Activated CD8-positive, alpha-beta T cell treated with anti-CD3 and anti-CD28 coated beads for 36 hours (primary cell): ENCODE results near the gene CALY. TPM values are rescaled to one million over a fixed set of nuclear protein-coding genes. Genes with fewer than 3 reads are reported as not detected.

Experiments used
- ATAC-seq: fragments of 200-7000 bp; cut with Tn5 transposase; one replicate; pipeline ENCODE4 v1.10.0; 2021; ENCODE audit warnings: mild to moderate bottlenecking, moderate library complexity
- CTCF ChIA-PET: fragments of 350-600 bp; sonication (Branson Sonifier 250); formaldehyde crosslinking; loops from one replicate; lab custom pipeline; 2021; ENCODE audit warnings: antibody characterized with exemption; lab: Charles Lee
- POLR2A ChIA-PET: fragments of 350-600 bp; sonication (Branson Sonifier 250); formaldehyde crosslinking; loops from one replicate; lab custom pipeline; 2021; ENCODE audit warnings: antibody characterized with exemption; lab: Charles Lee
- DNase-seq: peaks from one replicate; pipeline ENCODE4 v3.0.0-alpha.2; 2020
- H3K27ac Mint-ChIP-seq: one replicate; pipeline ENCODE4 v1.8.0; 2021; ENCODE audit warnings: mild to moderate bottlenecking, mixed read lengths
- H3K27me3 Mint-ChIP-seq: one replicate; pipeline ENCODE4 v1.8.0; 2021; ENCODE audit warnings: mixed read lengths
- H3K36me3 Mint-ChIP-seq: one replicate; pipeline ENCODE4 v1.8.0; 2021; ENCODE audit warnings: low read depth, mixed read lengths
- H3K4me1 Mint-ChIP-seq: one replicate; pipeline ENCODE4 v1.8.0; 2021; ENCODE audit warnings: low read depth, mixed read lengths
- H3K4me3 Mint-ChIP-seq: one replicate; pipeline ENCODE4 v1.8.0; 2021; ENCODE audit warnings: mild to moderate bottlenecking, moderate library complexity, mixed read lengths
- H3K9me3 Mint-ChIP-seq: one replicate; pipeline ENCODE4 v1.8.0; 2021; ENCODE audit warnings: mixed read lengths
- intact Hi-C: fragments of 100-400 bp; cut with micrococcal nuclease; formaldehyde crosslinking; loops from one replicate; pipeline ENCODE4 v1.10.0; 2022
- total RNA-seq, 2 experiments: library from RNA; stranded (reverse); gene quantifications; one replicate each; pipeline ENCODE4 v1.2.3, GENCODE V29; 2021
- TF ChIP-seq, protein P1 (sequence below): fragments of 200-600 bp; IDR thresholded peaks from one replicate; pipeline ENCODE4 v1.8.0; 2022; ENCODE audit warnings: antibody characterized with exemption, mild to moderate bottlenecking

CALY gene
- total RNA-seq, 2 experiments from 2014 or later, result not detected

DNA sequence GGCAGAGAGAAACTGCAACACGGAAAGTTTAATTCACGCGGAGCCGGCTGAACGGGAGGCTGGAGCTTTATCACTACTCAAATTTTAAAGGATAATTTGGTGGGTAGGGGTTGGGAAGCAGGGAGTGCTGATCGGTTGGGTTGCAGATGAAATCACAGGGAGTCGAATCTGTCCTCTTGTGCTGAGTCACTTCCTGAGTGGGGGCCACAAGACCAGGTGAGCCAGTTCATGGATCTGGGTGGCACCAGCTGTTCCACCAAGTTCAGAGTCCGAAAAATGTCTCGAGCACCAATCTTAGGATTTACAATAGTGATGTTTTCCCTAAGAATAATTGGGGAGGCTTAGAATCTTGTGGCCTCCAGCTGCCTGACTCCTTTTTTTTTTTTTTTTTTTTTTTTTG lies 6.9 kb upstream of the CALY start:
- Mint-ChIP-seq H3K9me3 (no peaks in the 10 kb centered on the region), H3K27ac (no peak overlapping the region), H3K4me3 (no peak overlapping the region), H3K27me3 (peaks cover 30% of the 10 kb centered on the region), H3K36me3 (no peaks in the 10 kb centered on the region), H3K4me1 (peaks cover 4% of the 10 kb centered on the region)
- ATAC-seq (no peak), DNase-seq (no peak)
- intact Hi-C loops, result no loop called here
- ChIA-PET CTCF (interaction anchor here (2.9 kb wide), 1 partner anchor 14 kb away, joined by 14 read pairs; no protein-coding TSS in a partner anchor), POLR2A (no interaction called here)
- TF ChIP-seq, protein P1, sequence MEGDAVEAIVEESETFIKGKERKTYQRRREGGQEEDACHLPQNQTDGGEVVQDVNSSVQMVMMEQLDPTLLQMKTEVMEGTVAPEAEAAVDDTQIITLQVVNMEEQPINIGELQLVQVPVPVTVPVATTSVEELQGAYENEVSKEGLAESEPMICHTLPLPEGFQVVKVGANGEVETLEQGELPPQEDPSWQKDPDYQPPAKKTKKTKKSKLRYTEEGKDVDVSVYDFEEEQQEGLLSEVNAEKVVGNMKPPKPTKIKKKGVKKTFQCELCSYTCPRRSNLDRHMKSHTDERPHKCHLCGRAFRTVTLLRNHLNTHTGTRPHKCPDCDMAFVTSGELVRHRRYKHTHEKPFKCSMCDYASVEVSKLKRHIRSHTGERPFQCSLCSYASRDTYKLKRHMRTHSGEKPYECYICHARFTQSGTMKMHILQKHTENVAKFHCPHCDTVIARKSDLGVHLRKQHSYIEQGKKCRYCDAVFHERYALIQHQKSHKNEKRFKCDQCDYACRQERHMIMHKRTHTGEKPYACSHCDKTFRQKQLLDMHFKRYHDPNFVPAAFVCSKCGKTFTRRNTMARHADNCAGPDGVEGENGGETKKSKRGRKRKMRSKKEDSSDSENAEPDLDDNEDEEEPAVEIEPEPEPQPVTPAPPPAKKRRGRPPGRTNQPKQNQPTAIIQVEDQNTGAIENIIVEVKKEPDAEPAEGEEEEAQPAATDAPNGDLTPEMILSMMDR, result no peak

DNA sequence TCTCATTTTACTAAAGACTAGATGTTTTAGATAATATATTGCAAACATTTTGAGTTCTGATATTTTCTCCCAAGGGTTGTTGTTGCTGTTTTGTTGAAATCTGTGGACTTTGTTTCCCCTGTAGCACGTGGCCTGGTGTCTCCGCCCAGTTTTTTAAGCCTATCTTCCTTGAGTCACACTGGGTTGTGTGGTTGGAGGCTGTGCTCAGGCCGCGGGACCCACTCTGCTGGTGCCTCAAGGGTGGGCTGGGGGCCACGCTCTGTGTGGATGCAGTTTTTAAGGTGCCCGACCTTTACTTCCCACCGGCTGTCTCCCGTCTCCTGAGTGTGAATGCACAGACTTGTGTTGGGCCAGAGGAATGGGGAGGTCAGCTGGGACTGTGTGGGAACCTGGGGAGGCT lies 6.2 kb upstream of the CALY start:
- CTCF ChIA-PET, result interaction anchor here (2.9 kb wide), 1 partner anchor 13 kb away, joined by 14 read pairs; no protein-coding TSS in a partner anchor
- POLR2A ChIA-PET, result no interaction called here
- H3K27ac Mint-ChIP-seq, result no peak overlapping the region

DNA sequence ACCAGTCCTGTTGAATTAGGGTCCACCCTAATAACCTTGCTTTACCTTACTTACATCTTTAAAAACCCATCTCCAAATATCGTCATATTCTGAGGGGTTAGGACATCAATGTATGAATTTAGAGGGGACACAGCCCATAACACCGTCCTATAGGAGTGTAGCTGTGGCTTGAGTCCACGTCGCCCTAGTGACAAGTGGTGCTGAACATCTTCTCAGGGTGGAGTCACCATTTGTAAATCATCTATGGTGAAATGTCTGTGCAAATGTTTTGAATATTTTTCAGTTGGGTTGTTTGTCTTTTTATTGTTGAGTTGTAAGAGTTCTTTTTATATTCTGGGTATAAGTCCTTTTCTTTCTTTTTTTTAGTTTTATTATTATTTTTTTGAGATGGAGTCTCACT lies 5.3 kb upstream of the CALY start:
- ATAC-seq (no peak), DNase-seq (no peak)
- Mint-ChIP-seq H3K4me1 (peaks cover 4% of the 10 kb centered on the region), H3K27me3 (peaks cover 29% of the 10 kb centered on the region), H3K9me3 (no peaks in the 10 kb centered on the region), H3K27ac (no peak overlapping the region), H3K36me3 (no peaks in the 10 kb centered on the region), H3K4me3 (no peak overlapping the region)
- CTCF ChIA-PET, result interaction anchor here (0.9 kb wide), 2 partner anchors 12 to 34 kb away, joined by 3 read pairs; no protein-coding TSS in a partner anchor
- intact Hi-C loops, result no loop called here
- TF ChIP-seq, protein P1, result no peak
- POLR2A ChIA-PET, result no interaction called here

More for the DNA sequence above, 6.2 kb upstream of the CALY start:
- intact Hi-C loops, result no loop called here
- H3K4me1 Mint-ChIP-seq, result peaks cover 4% of the 10 kb centered on the region
- no peak for DNase-seq
- TF ChIP-seq, protein P1, result no peak
- no peak overlapping the region for H3K4me3 Mint-ChIP-seq
- H3K9me3 Mint-ChIP-seq, result no peaks in the 10 kb centered on the region
- ATAC-seq, result no peak
- H3K36me3 Mint-ChIP-seq, result no peaks in the 10 kb centered on the region
- H3K27me3 Mint-ChIP-seq, result peaks cover 30% of the 10 kb centered on the region

DNA sequence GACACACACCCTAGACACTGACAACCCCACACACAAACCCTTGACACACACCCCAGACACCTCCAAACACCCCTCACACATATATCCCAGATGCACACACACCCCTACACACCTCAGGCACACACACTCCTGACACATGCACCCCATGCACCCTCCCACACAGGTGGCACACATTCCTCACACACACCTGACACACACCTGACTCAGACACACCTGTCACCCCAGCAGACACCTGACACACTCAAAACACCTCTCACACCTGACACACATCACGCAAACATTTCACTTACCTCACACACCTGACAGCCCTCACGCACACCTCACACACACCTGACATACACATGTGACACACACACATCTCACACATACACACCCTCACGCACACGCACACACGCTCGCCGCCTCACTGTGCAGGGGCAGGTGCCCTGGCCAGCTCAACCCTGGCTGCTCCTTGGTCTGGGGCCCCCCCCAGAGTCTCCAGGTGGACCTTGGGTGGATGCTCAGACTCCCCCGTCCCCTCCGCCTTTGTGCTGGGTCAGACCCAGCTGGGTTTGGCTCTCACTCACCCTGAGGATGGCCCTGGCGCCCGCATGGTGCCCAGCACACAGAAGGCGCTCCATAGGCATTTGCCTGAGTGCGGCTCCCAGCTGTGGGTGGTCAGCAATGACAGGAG lies 3.1 kb upstream of the CALY start:
- no peaks in the 10 kb centered on the region for H3K36me3 Mint-ChIP-seq
- ATAC-seq, result no peak
- POLR2A ChIA-PET, result no interaction called here
- no peak overlapping the region for H3K27ac Mint-ChIP-seq
- TF ChIP-seq, protein P1, result no peak
- no peaks in the 10 kb centered on the region for H3K9me3 Mint-ChIP-seq
- intact Hi-C loops, result no loop called here
- no peak overlapping the region for H3K4me3 Mint-ChIP-seq
- peaks cover 16% of the 10 kb centered on the region for H3K27me3 Mint-ChIP-seq
- CTCF ChIA-PET, result no interaction called here
- H3K4me1 Mint-ChIP-seq, result peaks cover 7% of the 10 kb centered on the region
- no peak for DNase-seq
